ENCODE results near the gene RASA2.

DNA sequence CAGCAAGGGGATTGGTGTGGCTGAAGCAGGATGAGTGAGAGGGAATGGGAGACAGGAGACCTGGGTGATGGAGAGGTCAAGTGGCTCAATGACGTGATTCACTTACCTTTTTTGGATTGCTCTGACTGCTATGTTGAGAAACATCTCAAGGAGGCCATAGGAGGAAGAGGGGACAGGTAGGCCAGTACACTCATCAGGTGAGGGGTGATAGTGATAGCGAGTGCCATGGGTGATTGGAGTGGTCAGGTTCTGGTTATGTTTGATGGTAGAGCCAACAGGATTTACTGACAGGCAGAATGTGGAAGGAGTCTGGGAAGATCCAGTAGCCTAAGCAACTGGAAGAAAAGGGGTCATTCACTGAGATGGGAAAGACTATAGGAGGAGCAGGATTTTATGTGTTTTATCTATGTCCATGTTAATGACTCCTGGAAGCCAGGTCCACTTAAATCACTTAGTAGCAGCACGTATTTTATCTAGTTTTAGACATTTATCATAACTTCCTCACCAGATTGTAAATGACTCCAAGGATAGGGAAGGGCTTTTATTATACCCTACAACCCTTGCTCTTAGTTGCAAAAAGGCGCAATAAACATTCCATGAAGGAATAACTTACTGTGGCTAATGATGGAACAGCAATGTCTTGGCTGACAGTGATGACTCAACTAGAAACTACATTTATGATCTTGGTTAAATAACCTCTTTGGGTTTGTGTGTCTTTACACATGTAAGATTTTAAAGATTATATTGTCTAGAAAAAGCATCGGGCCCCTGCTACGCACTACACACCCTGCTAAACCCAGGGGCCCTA is 131.5 kb downstream of the RASA2 start:
- TF ChIP-seq, protein P1, sequence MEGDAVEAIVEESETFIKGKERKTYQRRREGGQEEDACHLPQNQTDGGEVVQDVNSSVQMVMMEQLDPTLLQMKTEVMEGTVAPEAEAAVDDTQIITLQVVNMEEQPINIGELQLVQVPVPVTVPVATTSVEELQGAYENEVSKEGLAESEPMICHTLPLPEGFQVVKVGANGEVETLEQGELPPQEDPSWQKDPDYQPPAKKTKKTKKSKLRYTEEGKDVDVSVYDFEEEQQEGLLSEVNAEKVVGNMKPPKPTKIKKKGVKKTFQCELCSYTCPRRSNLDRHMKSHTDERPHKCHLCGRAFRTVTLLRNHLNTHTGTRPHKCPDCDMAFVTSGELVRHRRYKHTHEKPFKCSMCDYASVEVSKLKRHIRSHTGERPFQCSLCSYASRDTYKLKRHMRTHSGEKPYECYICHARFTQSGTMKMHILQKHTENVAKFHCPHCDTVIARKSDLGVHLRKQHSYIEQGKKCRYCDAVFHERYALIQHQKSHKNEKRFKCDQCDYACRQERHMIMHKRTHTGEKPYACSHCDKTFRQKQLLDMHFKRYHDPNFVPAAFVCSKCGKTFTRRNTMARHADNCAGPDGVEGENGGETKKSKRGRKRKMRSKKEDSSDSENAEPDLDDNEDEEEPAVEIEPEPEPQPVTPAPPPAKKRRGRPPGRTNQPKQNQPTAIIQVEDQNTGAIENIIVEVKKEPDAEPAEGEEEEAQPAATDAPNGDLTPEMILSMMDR (IDR thresholded peaks at IDR 0.05), result no peak
- TF ChIP-seq SIN3A (IDR thresholded peaks at IDR 0.05; ENCODE audit: borderline replicate concordance, insufficient read depth, low read depth, low read length) (no peak), POLR2AphosphoS5 (IDR thresholded peaks at IDR 0.05; ENCODE audit: low read depth, low read length) (no peak), TCF7L2 (IDR thresholded peaks at IDR 0.05; ENCODE audit: low read depth, low read length) (no peak)
- TF ChIP-seq, protein P2, sequence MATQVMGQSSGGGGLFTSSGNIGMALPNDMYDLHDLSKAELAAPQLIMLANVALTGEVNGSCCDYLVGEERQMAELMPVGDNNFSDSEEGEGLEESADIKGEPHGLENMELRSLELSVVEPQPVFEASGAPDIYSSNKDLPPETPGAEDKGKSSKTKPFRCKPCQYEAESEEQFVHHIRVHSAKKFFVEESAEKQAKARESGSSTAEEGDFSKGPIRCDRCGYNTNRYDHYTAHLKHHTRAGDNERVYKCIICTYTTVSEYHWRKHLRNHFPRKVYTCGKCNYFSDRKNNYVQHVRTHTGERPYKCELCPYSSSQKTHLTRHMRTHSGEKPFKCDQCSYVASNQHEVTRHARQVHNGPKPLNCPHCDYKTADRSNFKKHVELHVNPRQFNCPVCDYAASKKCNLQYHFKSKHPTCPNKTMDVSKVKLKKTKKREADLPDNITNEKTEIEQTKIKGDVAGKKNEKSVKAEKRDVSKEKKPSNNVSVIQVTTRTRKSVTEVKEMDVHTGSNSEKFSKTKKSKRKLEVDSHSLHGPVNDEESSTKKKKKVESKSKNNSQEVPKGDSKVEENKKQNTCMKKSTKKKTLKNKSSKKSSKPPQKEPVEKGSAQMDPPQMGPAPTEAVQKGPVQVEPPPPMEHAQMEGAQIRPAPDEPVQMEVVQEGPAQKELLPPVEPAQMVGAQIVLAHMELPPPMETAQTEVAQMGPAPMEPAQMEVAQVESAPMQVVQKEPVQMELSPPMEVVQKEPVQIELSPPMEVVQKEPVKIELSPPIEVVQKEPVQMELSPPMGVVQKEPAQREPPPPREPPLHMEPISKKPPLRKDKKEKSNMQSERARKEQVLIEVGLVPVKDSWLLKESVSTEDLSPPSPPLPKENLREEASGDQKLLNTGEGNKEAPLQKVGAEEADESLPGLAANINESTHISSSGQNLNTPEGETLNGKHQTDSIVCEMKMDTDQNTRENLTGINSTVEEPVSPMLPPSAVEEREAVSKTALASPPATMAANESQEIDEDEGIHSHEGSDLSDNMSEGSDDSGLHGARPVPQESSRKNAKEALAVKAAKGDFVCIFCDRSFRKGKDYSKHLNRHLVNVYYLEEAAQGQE (IDR thresholded peaks at IDR 0.05; ENCODE audit: insufficient read depth in 1 of 2, low read depth in 2 of 2, low read length in 1 of 2), result no peak
